LNCaP clone FGC (cell line): ENCODE measurements around the gene PGLYRP1.

Experiments used
- DNase-seq: peaks from one replicate; pipeline ENCODE4 v3.0.0-alpha.2; 2011; ENCODE audit warnings: low read depth
- H3K4me3 ChIP-seq: 2 replicates; pipeline ENCODE4 v1.5.1; 2011; ENCODE audit warnings: mild to moderate bottlenecking, low read depth, low read length, control low read depth
- TF ChIP-seq, protein P1 (sequence below): IDR thresholded peaks from 2 replicates; pipeline ENCODE4 v1.5.1; 2012; ENCODE audit warnings: mild to moderate bottlenecking; ENCODE audit not compliant: control insufficient read depth, insufficient read depth; ENCODE audit errors: extremely low read depth

PGLYRP1 gene

DNA sequence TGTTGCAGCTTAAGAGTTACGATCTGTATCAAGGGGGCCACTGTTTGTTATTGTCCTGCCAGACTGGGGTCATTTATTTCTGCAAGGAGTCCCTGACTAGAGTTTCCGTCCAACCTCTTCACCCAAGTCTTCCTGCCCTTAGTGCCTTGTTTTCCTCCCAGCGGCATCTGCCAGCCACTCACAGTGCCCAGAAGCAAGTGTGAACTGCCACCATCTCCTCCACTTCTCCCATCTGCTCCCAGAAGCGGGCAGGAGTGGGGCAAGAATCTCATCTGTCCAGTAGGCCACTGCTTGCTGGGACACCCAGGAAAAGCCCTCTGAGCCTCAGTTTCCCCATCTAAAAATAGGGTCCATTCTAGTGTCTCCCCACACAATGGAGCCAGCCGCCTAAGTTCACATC lies 53.2 kb downstream of the PGLYRP1 start:
- no peak overlapping the region for H3K4me3 ChIP-seq
- no peak for DNase-seq
- TF ChIP-seq, protein P1, sequence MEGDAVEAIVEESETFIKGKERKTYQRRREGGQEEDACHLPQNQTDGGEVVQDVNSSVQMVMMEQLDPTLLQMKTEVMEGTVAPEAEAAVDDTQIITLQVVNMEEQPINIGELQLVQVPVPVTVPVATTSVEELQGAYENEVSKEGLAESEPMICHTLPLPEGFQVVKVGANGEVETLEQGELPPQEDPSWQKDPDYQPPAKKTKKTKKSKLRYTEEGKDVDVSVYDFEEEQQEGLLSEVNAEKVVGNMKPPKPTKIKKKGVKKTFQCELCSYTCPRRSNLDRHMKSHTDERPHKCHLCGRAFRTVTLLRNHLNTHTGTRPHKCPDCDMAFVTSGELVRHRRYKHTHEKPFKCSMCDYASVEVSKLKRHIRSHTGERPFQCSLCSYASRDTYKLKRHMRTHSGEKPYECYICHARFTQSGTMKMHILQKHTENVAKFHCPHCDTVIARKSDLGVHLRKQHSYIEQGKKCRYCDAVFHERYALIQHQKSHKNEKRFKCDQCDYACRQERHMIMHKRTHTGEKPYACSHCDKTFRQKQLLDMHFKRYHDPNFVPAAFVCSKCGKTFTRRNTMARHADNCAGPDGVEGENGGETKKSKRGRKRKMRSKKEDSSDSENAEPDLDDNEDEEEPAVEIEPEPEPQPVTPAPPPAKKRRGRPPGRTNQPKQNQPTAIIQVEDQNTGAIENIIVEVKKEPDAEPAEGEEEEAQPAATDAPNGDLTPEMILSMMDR, result no peak
